Cardiac muscle cell (in vitro differentiated cells and primary cell): ENCODE data around the gene SLX4. TPM values are rescaled to one million over a fixed set of nuclear protein-coding genes. Genes with fewer than 3 reads are reported as not detected.

Experiments
- DNase-seq, 2 donors: peaks; one replicate each; pipeline versions ENCODE4 v3.0.0 to v3.0.0-alpha.2; 2010 to 2017; ENCODE audit warnings: low read depth in 1 of 2, low spot score in 1 of 2
- H3K27ac ChIP-seq: fragments of 200-600 bp; sonication (generic); 2 replicates; pipeline ENCODE4 v1.5.1; 2016
- H3K27me3 ChIP-seq: fragments of 200-600 bp; sonication (generic); 2 replicates; pipeline ENCODE4 v1.6.0; 2016; ENCODE audit warnings: control low read depth
- H3K36me3 ChIP-seq: fragments of 200-600 bp; sonication (generic); 2 replicates; pipeline ENCODE4 v1.5.1; 2016; ENCODE audit warnings: control low read depth
- H3K4me1 ChIP-seq: fragments of 200-600 bp; sonication (generic); 2 replicates; pipeline ENCODE4 v1.8.1; 2017; ENCODE audit warnings: low read depth, mild to moderate bottlenecking, mixed run types
- H3K4me3 ChIP-seq: fragments of 200-600 bp; sonication (generic); 2 replicates; pipeline ENCODE4 v1.5.1; 2016; ENCODE audit warnings: mild to moderate bottlenecking
- H3K9me3 ChIP-seq: fragments of 200-600 bp; sonication (generic); 2 replicates; pipeline ENCODE4 v1.5.1; 2017; ENCODE audit warnings: low read depth, mild to moderate bottlenecking, control low read depth
- polyA plus RNA-seq: library from polyadenylated mRNA; unstranded; fragments of >200 nt; fragmentation: Nextera tagmentation; extraction: Ambion mirVana; gene quantifications from 2 replicates; pipeline ENCODE4 v1.2.1, GENCODE V29; 2016
- total RNA-seq: library from RNA; depleted of rRNA; stranded (reverse); fragments of >200 nt; gene quantifications from 2 replicates; pipeline ENCODE4 v1.2.3, GENCODE V29; 2016
- TF ChIP-seq, protein P1 (sequence below): IDR thresholded peaks from 2 replicates; pipeline ENCODE4 v1.5.1; 2012; ENCODE audit warnings: low read depth, mild to moderate bottlenecking, low read length

The SLX4 gene
- total and polyA plus RNA-seq, 2 experiments from 2014 or later: 3.6 to 7.2 TPM

DNA sequence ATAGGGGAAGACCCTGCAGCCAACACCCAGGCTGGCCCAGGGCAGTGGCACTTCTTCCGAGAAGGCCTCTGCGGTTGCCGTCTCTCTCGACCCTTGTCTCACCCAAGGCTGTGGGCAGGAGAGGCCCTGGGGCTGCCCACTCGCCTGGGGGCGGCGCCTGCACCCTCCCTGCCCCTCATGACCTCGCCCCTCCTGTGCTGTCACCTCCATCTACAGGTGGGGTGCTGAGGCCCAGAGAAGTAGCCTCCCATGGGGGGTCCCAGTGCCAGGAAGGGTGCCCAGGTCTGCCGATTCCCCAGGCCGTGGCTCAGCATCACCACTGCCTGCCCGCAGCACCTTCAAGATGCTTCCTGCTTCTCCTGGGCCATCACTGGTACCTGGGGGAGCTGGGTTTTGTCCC lies 35.2 kb downstream of the SLX4 start:
- TF ChIP-seq, protein P1, sequence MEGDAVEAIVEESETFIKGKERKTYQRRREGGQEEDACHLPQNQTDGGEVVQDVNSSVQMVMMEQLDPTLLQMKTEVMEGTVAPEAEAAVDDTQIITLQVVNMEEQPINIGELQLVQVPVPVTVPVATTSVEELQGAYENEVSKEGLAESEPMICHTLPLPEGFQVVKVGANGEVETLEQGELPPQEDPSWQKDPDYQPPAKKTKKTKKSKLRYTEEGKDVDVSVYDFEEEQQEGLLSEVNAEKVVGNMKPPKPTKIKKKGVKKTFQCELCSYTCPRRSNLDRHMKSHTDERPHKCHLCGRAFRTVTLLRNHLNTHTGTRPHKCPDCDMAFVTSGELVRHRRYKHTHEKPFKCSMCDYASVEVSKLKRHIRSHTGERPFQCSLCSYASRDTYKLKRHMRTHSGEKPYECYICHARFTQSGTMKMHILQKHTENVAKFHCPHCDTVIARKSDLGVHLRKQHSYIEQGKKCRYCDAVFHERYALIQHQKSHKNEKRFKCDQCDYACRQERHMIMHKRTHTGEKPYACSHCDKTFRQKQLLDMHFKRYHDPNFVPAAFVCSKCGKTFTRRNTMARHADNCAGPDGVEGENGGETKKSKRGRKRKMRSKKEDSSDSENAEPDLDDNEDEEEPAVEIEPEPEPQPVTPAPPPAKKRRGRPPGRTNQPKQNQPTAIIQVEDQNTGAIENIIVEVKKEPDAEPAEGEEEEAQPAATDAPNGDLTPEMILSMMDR: no peak
- no peak for DNase-seq
- Histone ChIP-seq H3K27me3 (no peaks in the 10 kb centered on the region), H3K27ac (no peak overlapping the region), H3K9me3 (no peaks in the 10 kb centered on the region), H3K36me3 (no peaks in the 10 kb centered on the region), H3K4me3 (no peak overlapping the region), H3K4me1 (no peaks in the 10 kb centered on the region)

DNA sequence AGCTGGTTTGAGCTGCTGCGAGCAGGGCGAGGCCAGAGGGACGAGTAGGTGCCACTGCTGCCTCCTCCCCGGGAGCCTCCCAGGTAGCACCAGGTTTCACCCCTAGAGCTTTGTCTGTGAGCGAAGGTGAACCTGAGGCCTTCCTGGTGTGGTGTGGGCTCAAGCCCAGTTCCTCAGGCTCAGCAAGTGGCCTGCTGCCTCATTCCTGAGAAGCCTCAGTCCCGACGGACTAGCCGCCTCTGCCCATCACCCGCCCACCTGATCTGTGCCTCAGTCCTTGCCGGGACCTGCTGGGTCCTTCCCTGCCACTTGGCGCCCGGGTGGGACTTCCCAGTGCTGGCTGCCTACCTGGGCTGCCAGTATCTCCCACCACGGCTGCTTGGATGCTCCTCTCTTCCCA lies 35.9 kb downstream of the SLX4 start:
- H3K4me3 ChIP-seq: no peak overlapping the region
- H3K4me1 ChIP-seq: no peaks in the 10 kb centered on the region
- no peak for DNase-seq
- H3K27ac ChIP-seq: no peak overlapping the region
- no peaks in the 10 kb centered on the region for H3K9me3 ChIP-seq
- no peaks in the 10 kb centered on the region for H3K36me3 ChIP-seq
- TF ChIP-seq, protein P1: no peak
- H3K27me3 ChIP-seq: no peaks in the 10 kb centered on the region

- Histone ChIP-seq H3K4me3 (no peak overlapping the region), H3K9me3 (no peaks in the 10 kb centered on the region), H3K36me3 (no peaks in the 10 kb centered on the region), H3K4me1 (no peaks in the 10 kb centered on the region), H3K27ac (no peak overlapping the region), H3K27me3 (no peaks in the 10 kb centered on the region)
- no peak for DNase-seq
- TF ChIP-seq, protein P1: no peak
These were observed 37.2 kb downstream of the SLX4 start for GRCh38 chr16:3574195-3574594.

- no peak for DNase-seq
- H3K4me3 ChIP-seq: no peak overlapping the region
- H3K9me3 ChIP-seq: no peaks in the 10 kb centered on the region
- no peaks in the 10 kb centered on the region for H3K36me3 ChIP-seq
- H3K27me3 ChIP-seq: no peaks in the 10 kb centered on the region
- TF ChIP-seq, protein P1: no peak
- no peaks in the 10 kb centered on the region for H3K4me1 ChIP-seq
- H3K27ac ChIP-seq: no peak overlapping the region
These were observed 38.1 kb downstream of the SLX4 start for GRCh38 chr16:3573146-3573815.

GRCh38 chr16:3570420-3571062 lies 40.9 kb downstream of the SLX4 start:
- DNase-seq: no peak
- Histone ChIP-seq H3K9me3 (no peaks in the 10 kb centered on the region), H3K27me3 (no peaks in the 10 kb centered on the region), H3K4me3 (no peak overlapping the region), H3K36me3 (no peaks in the 10 kb centered on the region), H3K4me1 (no peaks in the 10 kb centered on the region), H3K27ac (peak overlapping the region; percentile 19)
- TF ChIP-seq, protein P1: no peak
